Endodermal cell (in vitro differentiated cells): ENCODE data around the gene LRMDA. TPM values are rescaled to one million over a fixed set of nuclear protein-coding genes. Genes with fewer than 3 reads are reported as not detected.

Experiments used
- DNase-seq: peaks from one replicate; pipeline ENCODE4 v3.0.0-alpha.2; 2017
- H3K27ac ChIP-seq: 2 replicates; pipeline ENCODE4 v1.5.1; 2013; ENCODE audit warnings: mild to moderate bottlenecking, low read depth, low read length, moderate library complexity
- H3K27me3 ChIP-seq: 2 replicates; pipeline ENCODE4 v1.6.1; 2013; ENCODE audit warnings: mild to moderate bottlenecking, low read length, moderate library complexity; ENCODE audit not compliant: insufficient read depth, control insufficient read depth, poor library complexity, severe bottlenecking
- H3K36me3 ChIP-seq: 2 replicates; pipeline ENCODE4 v1.7.0; 2013; ENCODE audit warnings: mild to moderate bottlenecking, low read length, moderate library complexity; ENCODE audit not compliant: control insufficient read depth, insufficient read depth
- H3K4me1 ChIP-seq: one replicate; pipeline ENCODE4 v1.7.0; 2013; ENCODE audit warnings: low read length; ENCODE audit not compliant: control insufficient read depth, insufficient read depth
- H3K4me3 ChIP-seq: 2 replicates; pipeline ENCODE4 v1.5.1; 2013; ENCODE audit warnings: mild to moderate bottlenecking, low read length, moderate library complexity
- H3K9ac ChIP-seq: 2 replicates; pipeline ENCODE4 v1.6.1; 2013; ENCODE audit warnings: mild to moderate bottlenecking, low read length, moderate library complexity; ENCODE audit not compliant: poor library complexity, severe bottlenecking; ENCODE audit errors: extremely low read depth
- H3K9me3 ChIP-seq: 2 replicates; pipeline ENCODE4 v1.6.1; 2013; ENCODE audit warnings: mild to moderate bottlenecking, low read length, moderate library complexity; ENCODE audit not compliant: control insufficient read depth
- H3K27ac Mint-ChIP-seq: 2 replicates; pipeline ENCODE4 v1.8.0; 2020; ENCODE audit warnings: mixed read lengths
- H3K27me3 Mint-ChIP-seq: 2 replicates; pipeline ENCODE4 v1.8.0; 2021; ENCODE audit warnings: mild to moderate bottlenecking, mixed read lengths; ENCODE audit not compliant: insufficient read depth
- H3K36me3 Mint-ChIP-seq: 2 replicates; pipeline ENCODE4 v1.8.0; 2020; ENCODE audit warnings: low read depth, mixed read lengths
- H3K4me1 Mint-ChIP-seq: 2 replicates; pipeline ENCODE4 v1.8.0; 2020; ENCODE audit warnings: mixed read lengths
- H3K4me3 Mint-ChIP-seq: 2 replicates; pipeline ENCODE4 v1.8.0; 2020; ENCODE audit warnings: mild to moderate bottlenecking, moderate library complexity, mixed read lengths
- H3K9me3 Mint-ChIP-seq: 2 replicates; pipeline ENCODE4 v1.8.0; 2020; ENCODE audit warnings: mild to moderate bottlenecking, mixed read lengths
- WGBS, 2 experiments: methylation state at CpG; one replicate each; pipeline versions ENCODE4 v1.1.5 to v1.1.7; 2013; ENCODE audit warnings: missing lambda C conversion rate in 2 of 2, mixed read lengths in 1 of 2; ENCODE audit not compliant: insufficient coverage in 1 of 2, insufficient read length in 1 of 2; 5-methylcytosine and 5-hydroxymethylcytosine counted together
- total RNA-seq, 2 donors: library from RNA; stranded (reverse); fragmentation: NEBNext Ultra II Directional in 1 of 2; extraction: Animal tissue kit (Norgen Biotek cat#: 25700) in 1 of 2; gene quantifications; 2 replicates in 1 of 2; 3 replicates in 1 of 2; pipeline ENCODE4 v1.2.1, GENCODE V29; 2021
- TF ChIP-seq, protein P1 (sequence below): fragments of 200-600 bp; sonication (generic); conservative IDR thresholded peaks from 2 replicates; pipeline ENCODE4 v1.5.0; 2021; ENCODE audit warnings: antibody characterized with exemption, mild to moderate bottlenecking

The LRMDA gene
- total RNA-seq, 2 donors from 2014 or later, result 1.7 to 5.1 TPM

- WGBS, 2 experiments, result 90 to 92% methylated on average over 5 to 6 of the region's 6 CpGs
- Histone ChIP-seq H3K4me3 (no peak overlapping the region), H3K27me3 (no peaks in the 10 kb centered on the region), H3K9me3 (no peaks in the 10 kb centered on the region), H3K9ac (no peak overlapping the region), H3K4me1 (no peaks in the 10 kb centered on the region), H3K36me3 (no peaks in the 10 kb centered on the region), H3K27ac (no peak overlapping the region)
- TF ChIP-seq, protein P1, sequence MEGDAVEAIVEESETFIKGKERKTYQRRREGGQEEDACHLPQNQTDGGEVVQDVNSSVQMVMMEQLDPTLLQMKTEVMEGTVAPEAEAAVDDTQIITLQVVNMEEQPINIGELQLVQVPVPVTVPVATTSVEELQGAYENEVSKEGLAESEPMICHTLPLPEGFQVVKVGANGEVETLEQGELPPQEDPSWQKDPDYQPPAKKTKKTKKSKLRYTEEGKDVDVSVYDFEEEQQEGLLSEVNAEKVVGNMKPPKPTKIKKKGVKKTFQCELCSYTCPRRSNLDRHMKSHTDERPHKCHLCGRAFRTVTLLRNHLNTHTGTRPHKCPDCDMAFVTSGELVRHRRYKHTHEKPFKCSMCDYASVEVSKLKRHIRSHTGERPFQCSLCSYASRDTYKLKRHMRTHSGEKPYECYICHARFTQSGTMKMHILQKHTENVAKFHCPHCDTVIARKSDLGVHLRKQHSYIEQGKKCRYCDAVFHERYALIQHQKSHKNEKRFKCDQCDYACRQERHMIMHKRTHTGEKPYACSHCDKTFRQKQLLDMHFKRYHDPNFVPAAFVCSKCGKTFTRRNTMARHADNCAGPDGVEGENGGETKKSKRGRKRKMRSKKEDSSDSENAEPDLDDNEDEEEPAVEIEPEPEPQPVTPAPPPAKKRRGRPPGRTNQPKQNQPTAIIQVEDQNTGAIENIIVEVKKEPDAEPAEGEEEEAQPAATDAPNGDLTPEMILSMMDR, result no peak
- Mint-ChIP-seq H3K36me3 (no peaks in the 10 kb centered on the region), H3K9me3 (peaks cover 2% of the 10 kb centered on the region), H3K27me3 (peaks cover 4% of the 10 kb centered on the region), H3K4me1 (peaks cover 6% of the 10 kb centered on the region), H3K27ac (no peak overlapping the region), H3K4me3 (no peak overlapping the region)
- no peak for DNase-seq
Observed at GRCh38 chr10:76218035-76218434, 786.6 kb downstream of the LRMDA start.

DNA sequence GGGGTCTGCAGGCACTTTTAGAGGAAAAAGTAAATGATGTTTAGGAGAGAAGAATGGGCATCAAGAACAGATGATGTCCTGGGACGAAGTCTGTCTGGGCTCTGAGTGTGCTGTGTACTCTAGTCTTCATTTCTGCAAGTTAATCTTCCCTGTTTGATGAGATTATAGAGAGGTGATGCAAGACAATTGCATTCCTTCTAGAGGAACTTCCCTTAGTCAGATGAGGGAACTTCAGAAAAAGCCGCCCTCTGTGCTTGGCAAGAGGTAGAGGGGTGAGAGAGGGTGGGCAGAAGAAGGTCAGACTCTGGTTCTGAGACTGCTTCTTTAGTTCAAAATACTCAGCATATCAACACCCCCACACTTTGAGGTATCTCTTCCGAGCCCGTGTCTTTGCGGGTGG is 797.9 kb downstream of the LRMDA start:
- TF ChIP-seq, protein P1, result no peak
- Mint-ChIP-seq H3K27ac (no peak overlapping the region), H3K4me3 (no peak overlapping the region), H3K9me3 (peaks cover 8% of the 10 kb centered on the region), H3K4me1 (peaks cover 48% of the 10 kb centered on the region), H3K36me3 (no peaks in the 10 kb centered on the region), H3K27me3 (peaks cover 58% of the 10 kb centered on the region)
- peaks cover 10% of the 10 kb centered on the region for H3K9me3 ChIP-seq
- H3K36me3 ChIP-seq, result no peaks in the 10 kb centered on the region
- DNase-seq, result no peak
- H3K27me3 ChIP-seq, result peaks cover 8% of the 10 kb centered on the region
- no peak overlapping the region for H3K4me3 ChIP-seq
- H3K27ac ChIP-seq, result no peak overlapping the region
- H3K9ac ChIP-seq, result no peak overlapping the region
- H3K4me1 ChIP-seq, result peaks cover 2% of the 10 kb centered on the region
- WGBS, 2 experiments, result 87 to 89% methylated on average over 1 to 5 of the region's 5 CpGs

DNA sequence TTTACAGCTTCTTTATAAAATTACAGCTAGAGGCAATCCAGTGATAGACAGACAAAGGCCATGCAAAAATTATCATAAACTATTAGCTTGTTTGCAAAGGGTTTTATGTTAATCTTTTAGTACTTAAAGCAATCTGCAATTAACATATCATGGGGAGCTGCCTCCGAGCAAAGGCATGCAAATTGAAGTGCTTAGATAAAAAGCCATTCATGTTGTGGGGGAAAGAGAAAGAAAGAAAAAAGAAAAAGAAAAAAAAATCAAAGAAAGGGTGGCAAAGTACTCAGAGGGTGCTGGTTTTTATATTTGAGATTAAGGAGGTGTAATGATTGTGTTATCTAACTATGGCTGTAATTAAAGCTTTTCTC is 799.5 kb downstream of the LRMDA start:
- WGBS, 2 experiments, result 5% methylated on average over 1 of the region's 1 CpG; no CpG with 5 or more reads in 1 of the 2 experiments
- Mint-ChIP-seq H3K27me3 (peaks cover 73% of the 10 kb centered on the region), H3K4me1 (peaks cover 63% of the 10 kb centered on the region), H3K36me3 (no peaks in the 10 kb centered on the region), H3K27ac (peak overlapping the region; percentile 58), H3K9me3 (peaks cover 7% of the 10 kb centered on the region), H3K4me3 (peak overlapping the region; percentile 25)
- Histone ChIP-seq H3K4me3 (peak overlapping the region; percentile 14), H3K9ac (no peak overlapping the region), H3K27me3 (peaks cover 8% of the 10 kb centered on the region), H3K27ac (peak overlapping the region; percentile 74), H3K36me3 (no peaks in the 10 kb centered on the region), H3K9me3 (peaks cover 13% of the 10 kb centered on the region), H3K4me1 (peaks cover 5% of the 10 kb centered on the region)
- peak; percentile 56 for DNase-seq
- TF ChIP-seq, protein P1, result no peak
